ENCODE measurements around the gene TSPEAR. TPM values are rescaled to one million over a fixed set of nuclear protein-coding genes. Genes with fewer than 3 reads are reported as not detected.

Gene TSPEAR
- 0.10 TPM in 1 of 2 replicates, not detected in the other for total RNA-seq

GRCh38 chr21:44711327-44712202 lies at the start of gene TSPEAR:
TSS of gene TSPEAR (minus strand) at chr21:44711572. CDS start at chr21:44711514, 58 bp downstream.

GRCh38 chr21:44697172-44697810 lies 14.1 kb downstream of the TSPEAR start, which contains the start of gene KRTAP10-12:
TSS of gene KRTAP10-12 (plus strand) at chr21:44697172. CDS start at chr21:44697202, 30 bp downstream.

DNA sequence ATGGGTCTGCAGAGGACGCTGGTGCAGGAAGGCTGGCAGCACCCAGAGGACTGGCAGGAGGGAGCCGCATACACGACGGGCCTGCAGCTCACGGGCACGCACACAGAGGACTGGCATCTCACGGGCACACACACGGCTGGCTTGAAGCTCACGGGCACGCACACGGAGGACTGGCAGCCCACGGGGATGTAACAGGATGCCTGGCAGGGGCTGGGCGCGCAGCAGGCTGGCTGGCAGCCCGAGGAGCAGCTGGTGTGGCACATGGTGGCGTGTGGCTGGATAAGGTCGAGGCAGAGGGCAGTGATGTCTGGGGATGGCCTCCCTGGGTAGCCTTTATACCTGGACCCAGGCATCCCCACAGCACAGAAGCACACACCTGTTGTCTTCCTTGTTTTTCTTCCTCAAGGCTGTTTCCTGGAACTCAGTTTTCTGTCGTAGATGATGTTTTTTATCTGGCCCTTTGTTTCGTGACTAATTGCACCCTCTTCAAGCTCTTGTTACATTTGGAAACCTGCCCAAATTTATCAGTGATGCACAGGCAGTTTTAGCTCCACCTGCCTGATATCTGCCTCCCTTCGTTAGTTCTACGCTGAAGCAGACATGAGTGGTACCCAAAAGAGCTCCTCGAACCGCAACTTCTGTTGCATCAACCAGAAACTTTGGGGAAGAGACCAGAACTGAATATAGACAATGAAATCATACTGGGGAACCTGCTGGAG lies 29.4 kb downstream of the TSPEAR start, which contains the start of gene KRTAP12-1:
TSS of gene KRTAP12-1 (minus strand) at position 303 of the 719 bp plus-strand sequence. CDS start at position 263, 40 bp downstream.

GRCh38 chr21:44666401-44667320 lies 44.7 kb downstream of the TSPEAR start, which contains the start of gene KRTAP12-2:
TSS of gene KRTAP12-2 (minus strand) at chr21:44666927. CDS start at chr21:44666886, 41 bp downstream.

DNA sequence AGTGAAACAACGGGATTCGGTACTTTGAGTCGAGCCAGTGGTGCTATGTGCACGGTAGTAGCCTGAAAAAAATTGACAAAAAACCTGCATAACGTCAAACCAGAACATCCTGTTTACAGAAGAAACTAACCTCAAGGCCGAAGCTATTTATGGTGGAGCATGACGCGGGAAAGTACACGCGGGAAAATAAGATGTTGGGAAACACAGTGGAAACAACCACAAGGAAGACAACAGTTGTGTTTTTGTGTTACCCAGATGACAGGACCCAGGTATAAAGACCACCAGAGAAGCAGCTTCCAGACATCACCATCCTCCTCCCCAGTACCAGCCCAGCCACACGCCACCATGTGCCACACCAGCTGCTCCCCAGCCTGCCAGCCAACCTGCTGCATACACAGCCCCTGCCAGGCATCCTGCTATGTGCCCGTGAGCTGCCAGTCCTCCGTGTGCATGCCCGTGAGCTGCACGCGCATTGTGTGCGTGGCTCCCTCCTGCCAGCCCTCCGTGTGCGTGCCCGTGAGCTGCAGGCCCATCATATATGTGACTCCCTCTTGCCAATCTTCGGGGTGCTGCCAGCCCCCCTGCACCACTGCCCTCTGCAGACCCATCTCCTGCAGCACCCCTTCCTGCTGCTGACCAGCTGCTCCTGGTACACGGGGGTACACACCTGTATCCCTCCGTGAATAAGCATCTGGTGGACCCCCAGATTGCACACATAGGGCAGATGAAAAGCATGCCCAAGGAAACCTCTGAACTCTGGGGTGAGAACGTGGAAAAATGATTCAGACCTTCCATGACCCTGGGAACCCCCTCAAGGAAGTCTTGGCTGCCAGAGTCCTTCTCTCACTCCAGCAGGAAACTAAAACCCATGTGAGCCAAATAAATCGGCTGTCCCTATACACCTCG lies 53.5 kb downstream of the TSPEAR start, which contains the start of gene KRTAP12-3:
TSS of gene KRTAP12-3 (plus strand) at position 298 of the 906 bp plus-strand sequence. CDS start at position 346, 48 bp downstream.

DNA sequence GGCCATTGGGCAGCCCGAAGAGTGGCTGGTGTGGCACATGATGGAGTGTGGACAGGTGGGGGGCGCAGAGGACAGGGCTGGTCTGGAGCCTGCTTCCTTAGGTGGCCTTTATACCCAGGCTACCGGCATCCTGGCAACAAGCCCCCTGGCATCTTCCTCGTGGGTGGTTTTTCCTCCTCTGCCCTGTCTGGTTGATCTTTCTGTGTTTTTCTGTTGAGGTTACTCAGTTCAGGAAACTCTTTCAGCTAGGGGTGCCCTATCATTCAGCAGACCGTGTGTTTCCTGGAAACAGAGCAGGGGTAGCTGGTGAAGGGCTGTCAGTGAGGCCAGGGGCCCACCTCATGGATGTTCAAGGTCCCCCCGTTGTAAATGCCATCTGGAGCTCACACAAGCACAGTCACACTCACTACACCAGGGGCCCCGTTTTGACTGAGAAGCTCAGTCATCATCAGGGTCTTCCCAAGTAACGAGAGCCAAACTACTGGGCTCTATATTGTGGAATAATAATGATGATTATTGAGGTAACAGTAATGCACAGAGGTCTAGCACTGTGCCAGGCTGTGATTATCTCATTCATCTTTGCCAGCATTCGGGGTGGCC lies 56.7 kb downstream of the TSPEAR start, which contains the start of gene KRTAP12-4:
TSS of gene KRTAP12-4 (minus strand) at position 84 of the 600 bp plus-strand sequence. CDS start at position 39, 45 bp downstream.

DNA sequence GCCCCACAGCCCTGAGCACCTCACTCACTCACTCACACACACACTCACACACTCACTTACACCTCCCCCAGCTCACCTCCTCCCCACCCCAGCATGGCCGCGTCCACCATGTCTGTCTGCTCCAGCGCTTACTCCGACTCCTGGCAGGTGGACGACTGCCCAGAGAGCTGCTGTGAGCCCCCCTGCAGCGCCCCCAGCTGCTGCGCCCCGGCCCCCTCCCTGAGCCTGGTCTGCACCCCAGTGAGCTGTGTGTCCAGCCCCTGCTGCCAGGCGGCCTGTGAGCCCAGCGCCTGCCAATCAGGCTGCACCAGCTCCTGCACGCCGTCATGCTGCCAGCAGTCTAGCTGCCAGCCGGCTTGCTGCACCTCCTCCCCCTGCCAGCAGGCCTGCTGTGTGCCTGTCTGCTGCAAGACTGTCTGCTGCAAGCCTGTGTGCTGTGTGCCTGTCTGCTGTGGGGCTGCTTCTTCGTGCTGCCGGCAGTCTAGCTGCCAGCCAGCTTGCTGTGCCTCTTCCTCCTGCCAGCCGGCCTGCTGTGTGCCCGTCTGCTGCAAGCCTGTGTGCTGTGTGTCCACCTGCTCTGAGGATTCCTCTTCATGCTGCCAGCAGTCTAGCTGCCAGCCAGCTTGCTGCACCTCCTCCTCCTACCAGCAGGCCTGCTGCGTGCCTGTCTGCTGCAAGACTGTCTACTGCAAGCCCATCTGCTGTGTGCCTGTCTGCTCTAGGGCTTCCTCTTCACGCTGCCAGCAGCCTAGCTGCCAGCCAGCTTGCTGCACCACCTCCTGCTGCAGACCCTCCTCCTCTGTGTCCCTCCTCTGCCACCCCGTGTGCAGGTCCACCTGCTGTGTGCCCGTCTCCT lies 64.8 kb downstream of the TSPEAR start, which contains the start of gene KRTAP10-11:
TSS of gene KRTAP10-11 (plus strand) at position 49 of the 856 bp plus-strand sequence. CDS start at position 94, 45 bp downstream.

GRCh38 chr21:44637018-44637850 lies 74.1 kb downstream of the TSPEAR start, which contains the start of gene KRTAP10-10:
TSS of gene KRTAP10-10 (plus strand) at chr21:44637356. CDS start at chr21:44637418, 62 bp downstream.

DNA sequence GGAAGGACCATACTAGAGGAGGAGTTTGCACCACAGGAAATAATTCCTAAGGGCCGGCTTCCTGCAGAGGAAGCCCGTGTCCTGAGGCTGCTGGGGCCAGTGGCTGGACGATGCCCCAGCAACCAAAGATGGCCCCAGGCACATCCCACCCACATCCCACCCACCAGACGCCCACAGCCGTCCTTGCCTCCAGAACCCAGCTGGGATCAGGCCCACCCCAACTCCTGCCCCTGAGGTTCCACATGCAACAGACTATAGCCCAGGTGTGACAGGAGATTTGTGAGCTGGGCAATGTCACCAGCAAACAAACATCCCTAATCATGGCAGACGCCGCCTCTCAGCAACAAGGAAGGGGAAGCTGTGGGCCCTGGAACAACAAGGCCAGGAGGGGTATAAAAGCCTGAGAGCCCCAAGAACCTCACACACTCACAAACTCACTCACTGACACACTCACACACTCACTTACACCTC lies 84.7 kb downstream of the TSPEAR start, which contains the start of gene KRTAP10-9:
TSS of gene KRTAP10-9 (plus strand) at position 421 of the 471 bp plus-strand sequence. CDS start 79 bp downstream, outside the sequence.

DNA sequence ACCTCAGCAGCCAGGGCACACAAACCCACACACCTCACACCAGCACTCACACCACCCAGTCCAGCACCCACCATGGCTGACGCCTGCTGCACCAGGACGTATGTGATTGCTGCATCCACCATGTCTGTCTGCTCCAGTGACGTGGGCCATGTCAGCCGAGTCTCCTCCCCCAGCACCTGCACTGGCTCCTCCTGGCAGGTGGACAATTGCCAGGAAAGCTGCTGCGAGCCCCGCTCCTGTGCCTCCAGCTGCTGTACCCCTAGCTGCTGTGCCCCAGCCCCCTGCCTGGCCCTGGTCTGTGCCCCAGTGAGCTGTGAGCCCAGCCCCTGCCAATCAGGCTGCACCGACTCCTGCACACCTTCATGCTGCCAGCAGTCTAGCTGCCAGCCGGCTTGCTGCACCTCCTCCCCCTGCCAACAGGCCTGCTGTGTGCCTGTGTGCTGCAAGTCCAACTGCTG lies 99.3 kb downstream of the TSPEAR start, which contains the start of gene KRTAP10-8:
TSS of gene KRTAP10-8 (plus strand) at position 51 of the 458 bp plus-strand sequence. CDS start at position 73, 22 bp downstream.

GRCh38 chr21:44600118-44600978 lies 111.0 kb downstream of the TSPEAR start, which contains the start of gene KRTAP10-7:
TSS of gene KRTAP10-7 (plus strand) at chr21:44600597. CDS start at chr21:44600622, 25 bp downstream.

DNA sequence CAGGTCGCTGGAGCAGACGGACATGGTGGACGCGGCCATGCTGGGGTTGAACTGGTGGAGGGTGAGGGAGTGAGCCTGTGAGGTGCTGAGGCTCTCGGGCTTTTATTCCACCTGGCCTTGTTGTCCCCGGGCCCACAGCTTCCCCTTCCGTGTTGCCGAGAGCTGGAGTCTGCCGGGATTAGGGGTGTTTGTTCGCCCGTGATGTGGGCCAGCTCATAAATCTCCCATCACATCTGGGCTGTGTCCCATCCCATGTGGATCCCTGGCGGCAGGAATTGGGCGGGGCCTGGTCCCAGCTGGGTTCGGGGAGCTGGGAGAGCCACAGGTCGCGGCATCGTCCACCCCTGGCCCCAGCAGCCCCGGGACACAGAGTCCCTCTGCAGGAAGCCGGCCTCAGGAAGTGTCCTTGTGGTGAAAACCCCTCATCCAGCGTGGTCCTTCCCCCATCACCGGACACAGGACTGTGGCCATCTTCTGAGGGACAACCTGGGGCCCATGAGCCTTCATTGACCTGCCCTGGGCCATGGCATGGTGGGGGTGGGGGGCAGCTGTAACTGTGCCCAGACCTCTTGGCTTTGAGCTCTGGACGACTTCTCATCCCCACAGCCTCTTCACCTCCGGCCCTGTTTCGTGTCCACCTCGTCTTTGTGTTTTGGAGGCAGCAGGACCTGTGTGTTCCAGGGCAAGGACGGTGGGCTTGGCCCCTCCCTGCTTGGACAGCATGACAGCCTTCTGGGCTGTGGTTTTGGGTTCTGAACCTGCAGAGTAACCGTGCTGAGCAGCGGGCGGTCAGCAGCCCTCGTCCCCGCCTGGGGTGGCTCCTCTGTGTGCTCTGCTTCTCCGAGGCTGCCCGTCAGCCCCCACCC lies 118.7 kb downstream of the TSPEAR start, which contains the start of gene KRTAP10-6:
TSS of gene KRTAP10-6 (minus strand) at position 60 of the 866 bp plus-strand sequence. CDS start at position 39, 21 bp downstream.

DNA sequence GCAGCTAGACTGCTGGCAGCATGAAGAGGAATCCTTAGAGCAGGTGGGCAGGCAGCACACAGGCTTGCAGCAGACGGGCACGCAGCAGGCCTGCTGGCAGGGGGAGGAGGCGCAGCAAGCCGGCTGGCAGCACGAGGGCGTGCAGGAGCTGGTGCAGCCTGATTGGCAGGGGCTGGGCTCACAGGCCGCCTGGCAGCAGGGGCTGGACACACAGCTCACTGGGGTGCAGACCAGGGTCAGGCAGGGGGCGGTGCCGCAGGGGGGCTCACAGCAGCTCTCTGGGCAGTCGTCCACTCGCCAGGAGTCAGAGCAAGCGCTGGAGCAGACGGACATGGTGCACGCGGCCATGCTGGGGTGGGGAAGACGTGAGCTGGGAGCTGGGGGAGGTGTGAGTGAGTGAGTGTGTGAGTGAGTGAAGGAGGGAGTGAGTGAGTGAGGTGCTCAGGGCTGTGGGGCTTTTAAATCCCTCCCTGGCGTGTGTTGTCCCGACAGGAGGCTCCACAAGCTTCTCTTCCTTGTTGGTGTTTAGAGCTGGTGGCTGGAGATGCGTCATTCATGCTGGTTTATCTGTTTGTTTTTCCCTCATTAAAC lies 131.0 kb downstream of the TSPEAR start, which contains the start of gene KRTAP10-5:
TSS of gene KRTAP10-5 (minus strand) at position 374 of the 591 bp plus-strand sequence. CDS start at position 348, 26 bp downstream.

